Stimulated activated naive CD8-positive, alpha-beta T cell treated with anti-CD3 and anti-CD28 coated beads, Interleukin-15, Interleukin-2, amounts not matched to agents 100 ng/mL and 50 ng/mL, for 24 hours (primary cell): ENCODE data around the gene CD4.
"Not testable (repeated sequence)": the region's sequence is repeated elsewhere in the genome, so short reads cannot be mapped to it uniquely, and the experiment has no call there.

Source experiments
- H3K27ac Mint-ChIP-seq: one replicate; pipeline ENCODE4 v1.8.0; 2021; ENCODE audit warnings: mild to moderate bottlenecking, mixed read lengths
- H3K27me3 Mint-ChIP-seq: one replicate; pipeline ENCODE4 v1.8.0; 2021; ENCODE audit warnings: mixed read lengths
- H3K36me3 Mint-ChIP-seq: one replicate; pipeline ENCODE4 v1.8.0; 2021; ENCODE audit warnings: low read depth, mixed read lengths
- H3K4me1 Mint-ChIP-seq: one replicate; pipeline ENCODE4 v1.8.0; 2021; ENCODE audit warnings: low read depth, mixed read lengths
- H3K4me3 Mint-ChIP-seq: one replicate; pipeline ENCODE4 v1.8.0; 2021; ENCODE audit warnings: mild to moderate bottlenecking, mixed read lengths
- H3K9me3 Mint-ChIP-seq: one replicate; pipeline ENCODE4 v1.8.0; 2021; ENCODE audit warnings: mixed read lengths

CD4 gene

GRCh38 chr12:6788972-6789924 lies at the start of gene CD4:
Gene CD4, plus strand, starts transcription at chr12:6789528. Its CDS starts 10,611 bp downstream, at chr12:6800139.
- no peaks in the 10 kb centered on the region for H3K36me3 Mint-ChIP-seq
- peaks cover 73% of the 10 kb centered on the region for H3K4me1 Mint-ChIP-seq

GRCh38 chr12:6742080-6742479 lies 47.2 kb upstream of the CD4 start:
- H3K27me3 Mint-ChIP-seq, H3K27ac Mint-ChIP-seq, H3K9me3 Mint-ChIP-seq, H3K4me3 Mint-ChIP-seq: not testable (repeated sequence)
- Mint-ChIP-seq H3K36me3 (peaks cover 19% of the 10 kb centered on the region), H3K4me1 (peaks cover 37% of the 10 kb centered on the region)

More at GRCh38 chr12:6788972-6789924, at the start of gene CD4:
- Mint-ChIP-seq H3K4me3 (peak within 1 kb of the TSS; percentile 44), H3K27me3 (peaks cover 9% of the 10 kb centered on the region), H3K9me3 (no peaks in the 10 kb centered on the region), H3K27ac (peak within 1 kb of the TSS; percentile 56)

- H3K4me1 Mint-ChIP-seq: peaks cover 37% of the 10 kb centered on the region
- H3K27me3 Mint-ChIP-seq: no peaks in the 10 kb centered on the region
- H3K4me3 Mint-ChIP-seq: peak overlapping the region; percentile 11
- peak overlapping the region; percentile 81 for H3K27ac Mint-ChIP-seq
- H3K36me3 Mint-ChIP-seq: peaks cover 27% of the 10 kb centered on the region
- no peaks in the 10 kb centered on the region for H3K9me3 Mint-ChIP-seq
Measured at GRCh38 chr12:6742834-6743233, 46.5 kb upstream of the CD4 start.

- H3K9me3 Mint-ChIP-seq, H3K27me3 Mint-ChIP-seq: not testable (repeated sequence)
- peaks cover 31% of the 10 kb centered on the region for H3K36me3 Mint-ChIP-seq
- H3K4me1 Mint-ChIP-seq: peaks cover 37% of the 10 kb centered on the region
- peak overlapping the region; percentile 81 for H3K27ac Mint-ChIP-seq
- peak overlapping the region; percentile 11 for H3K4me3 Mint-ChIP-seq
Measured at GRCh38 chr12:6743300-6743699, 46.0 kb upstream of the CD4 start.

- H3K4me1 Mint-ChIP-seq: peaks cover 43% of the 10 kb centered on the region
- peak overlapping the region; percentile 33 for H3K4me3 Mint-ChIP-seq
- H3K9me3 Mint-ChIP-seq: no peaks in the 10 kb centered on the region
- H3K27ac Mint-ChIP-seq: peak overlapping the region; percentile 79
- peaks cover 51% of the 10 kb centered on the region for H3K36me3 Mint-ChIP-seq
- no peaks in the 10 kb centered on the region for H3K27me3 Mint-ChIP-seq
Measured at GRCh38 chr12:6745741-6746525, 43.4 kb upstream of the CD4 start.

GRCh38 chr12:6747216-6747615 lies 42.1 kb upstream of the CD4 start:
- peaks cover 52% of the 10 kb centered on the region for H3K4me1 Mint-ChIP-seq
- H3K36me3 Mint-ChIP-seq: peaks cover 63% of the 10 kb centered on the region

GRCh38 chr12:6748761-6749160 lies 40.6 kb upstream of the CD4 start:
- Mint-ChIP-seq H3K9me3 (no peaks in the 10 kb centered on the region), H3K4me3 (no peak overlapping the region), H3K4me1 (peaks cover 42% of the 10 kb centered on the region), H3K36me3 (peaks cover 63% of the 10 kb centered on the region), H3K27me3 (no peaks in the 10 kb centered on the region), H3K27ac (no peak overlapping the region)

More at GRCh38 chr12:6747216-6747615, 42.1 kb upstream of the CD4 start:
- Mint-ChIP-seq H3K27me3 (no peaks in the 10 kb centered on the region), H3K27ac (peak overlapping the region; percentile 13), H3K9me3 (no peaks in the 10 kb centered on the region), H3K4me3 (no peak overlapping the region)

- H3K36me3 Mint-ChIP-seq: peaks cover 56% of the 10 kb centered on the region
- H3K27me3 Mint-ChIP-seq: no peaks in the 10 kb centered on the region
- no peak overlapping the region for H3K4me3 Mint-ChIP-seq
- no peaks in the 10 kb centered on the region for H3K9me3 Mint-ChIP-seq
- no peak overlapping the region for H3K27ac Mint-ChIP-seq
- H3K4me1 Mint-ChIP-seq: peaks cover 40% of the 10 kb centered on the region
Measured at GRCh38 chr12:6750506-6750905, 38.8 kb upstream of the CD4 start.

GRCh38 chr12:6751767-6752166 lies 37.6 kb upstream of the CD4 start:
- peaks cover 46% of the 10 kb centered on the region for H3K36me3 Mint-ChIP-seq
- peak overlapping the region; percentile 93 for H3K4me3 Mint-ChIP-seq
- peaks cover 34% of the 10 kb centered on the region for H3K4me1 Mint-ChIP-seq
- H3K27me3 Mint-ChIP-seq: no peaks in the 10 kb centered on the region
- H3K9me3 Mint-ChIP-seq: no peaks in the 10 kb centered on the region
- H3K27ac Mint-ChIP-seq: peak overlapping the region; percentile 96

- H3K4me3 Mint-ChIP-seq: peak overlapping the region; percentile 93
- H3K9me3 Mint-ChIP-seq: no peaks in the 10 kb centered on the region
- peak overlapping the region; percentile 96 for H3K27ac Mint-ChIP-seq
- peaks cover 41% of the 10 kb centered on the region for H3K36me3 Mint-ChIP-seq
- peaks cover 4% of the 10 kb centered on the region for H3K27me3 Mint-ChIP-seq
- H3K4me1 Mint-ChIP-seq: peaks cover 34% of the 10 kb centered on the region
Measured at GRCh38 chr12:6752167-6752920, 37.0 kb upstream of the CD4 start.

GRCh38 chr12:6752921-6753771 lies 36.2 kb upstream of the CD4 start, which contains the start of gene MLF2:
Gene MLF2, minus strand, starts transcription at chr12:6753141. Its CDS starts 807 bp downstream, at chr12:6752334.
- Mint-ChIP-seq H3K27ac (peak within 1 kb of the TSS; percentile 96), H3K4me1 (peaks cover 36% of the 10 kb centered on the region), H3K4me3 (peak within 1 kb of the TSS; percentile 93), H3K9me3 (no peaks in the 10 kb centered on the region), H3K36me3 (peaks cover 33% of the 10 kb centered on the region), H3K27me3 (peaks cover 10% of the 10 kb centered on the region)

GRCh38 chr12:6753772-6754356 lies 35.5 kb upstream of the CD4 start:
- peaks cover 41% of the 10 kb centered on the region for H3K4me1 Mint-ChIP-seq
- peak overlapping the region; percentile 93 for H3K4me3 Mint-ChIP-seq
- peak overlapping the region; percentile 96 for H3K27ac Mint-ChIP-seq
- peaks cover 27% of the 10 kb centered on the region for H3K36me3 Mint-ChIP-seq
- H3K9me3 Mint-ChIP-seq: no peaks in the 10 kb centered on the region
- peaks cover 15% of the 10 kb centered on the region for H3K27me3 Mint-ChIP-seq

GRCh38 chr12:6754411-6754810 lies 34.9 kb upstream of the CD4 start:
- no peaks in the 10 kb centered on the region for H3K9me3 Mint-ChIP-seq
- H3K4me1 Mint-ChIP-seq: peaks cover 41% of the 10 kb centered on the region
- H3K27ac Mint-ChIP-seq: no peak overlapping the region
- H3K27me3 Mint-ChIP-seq: peaks cover 16% of the 10 kb centered on the region
- H3K36me3 Mint-ChIP-seq: peaks cover 23% of the 10 kb centered on the region
- H3K4me3 Mint-ChIP-seq: no peak overlapping the region
